Activated naive CD8-positive, alpha-beta T cell treated with anti-CD3 and anti-CD28 coated beads, Interleukin-2, amount 50 U/mL, for 16 hours (primary cell): ENCODE measurements around the gene ATXN7.

ENCODE experiments used
- DNase-seq: peaks from one replicate; pipeline ENCODE4 v3.0.0-alpha.2; 2020; ENCODE audit warnings: low read depth, low spot score

ATXN7 gene

GRCh38 chr3:63963496-63963895 is 99.8 kb downstream of the ATXN7 start:
- no peak for DNase-seq

- no peak for DNase-seq
These were observed 101.2 kb downstream of the ATXN7 start for GRCh38 chr3:63964681-63965485.

- no peak for DNase-seq
These were observed 102.3 kb downstream of the ATXN7 start for GRCh38 chr3:63966007-63966406.

- DNase-seq, result no peak
These were observed 103.2 kb downstream of the ATXN7 start for GRCh38 chr3:63966871-63967270.

GRCh38 chr3:63967675-63968611 is 104.3 kb downstream of the ATXN7 start:
- DNase-seq, result no peak

GRCh38 chr3:63968612-63969350 is 105.1 kb downstream of the ATXN7 start:
- no peak for DNase-seq

GRCh38 chr3:63969876-63970275 is 106.2 kb downstream of the ATXN7 start:
- DNase-seq, result no peak

GRCh38 chr3:63970631-63971475 is 107.2 kb downstream of the ATXN7 start:
- no peak for DNase-seq

GRCh38 chr3:63972196-63972595 is 108.5 kb downstream of the ATXN7 start:
- no peak for DNase-seq

- no peak for DNase-seq
These were observed 109.3 kb downstream of the ATXN7 start for GRCh38 chr3:63972987-63973386.

- DNase-seq, result no peak
These were observed 109.7 kb downstream of the ATXN7 start for GRCh38 chr3:63973406-63973805.

GRCh38 chr3:63974451-63974850 is 110.8 kb downstream of the ATXN7 start:
- DNase-seq, result no peak

- no peak for DNase-seq
These were observed 112.1 kb downstream of the ATXN7 start for GRCh38 chr3:63975723-63976122.

- no peak for DNase-seq
These were observed 112.6 kb downstream of the ATXN7 start for GRCh38 chr3:63976161-63976871.

- DNase-seq, result no peak
These were observed 113.2 kb downstream of the ATXN7 start for GRCh38 chr3:63976872-63977200.

- DNase-seq, result no peak
These were observed 114.2 kb downstream of the ATXN7 start for GRCh38 chr3:63977893-63978292.

GRCh38 chr3:63979093-63979885 is 115.6 kb downstream of the ATXN7 start:
- DNase-seq, result no peak

- no peak for DNase-seq
These were observed 116.4 kb downstream of the ATXN7 start for GRCh38 chr3:63980019-63980418.

- no peak for DNase-seq
These were observed 117.3 kb downstream of the ATXN7 start for GRCh38 chr3:63980830-63981498.
